Measurements from ENCODE around the gene MBD4. TPM values are rescaled to one million over a fixed set of nuclear protein-coding genes. Genes with fewer than 3 reads are reported as not detected.

MBD4 gene
- total RNA-seq, 1 experiment from 2014 or later = 11.4 TPM

DNA sequence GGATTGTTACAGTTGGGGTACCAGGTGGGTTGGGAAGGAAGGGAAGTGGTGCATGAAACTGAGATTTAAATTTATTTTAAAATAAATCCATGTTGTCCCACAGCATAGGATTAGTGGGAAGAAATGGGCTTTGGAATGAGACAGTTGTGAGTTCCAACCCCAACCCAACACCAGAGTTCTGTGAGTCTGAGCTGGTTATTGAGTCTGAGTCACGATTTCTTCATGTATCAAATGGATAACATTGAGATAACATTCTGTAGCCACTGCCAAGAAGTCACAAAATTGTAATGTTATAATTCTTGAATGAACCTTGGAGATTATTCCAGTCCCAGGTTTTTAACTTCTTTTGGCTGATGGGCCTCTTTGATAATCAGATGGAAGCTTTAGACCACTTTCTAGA lies 14.0 kb upstream of the MBD4 start:
- ChIA-PET POLR2A (ENCODE audit: unreplicated experiment) (no interaction called here), CTCF (no interaction called here)
- TF ChIP-seq, protein P1, sequence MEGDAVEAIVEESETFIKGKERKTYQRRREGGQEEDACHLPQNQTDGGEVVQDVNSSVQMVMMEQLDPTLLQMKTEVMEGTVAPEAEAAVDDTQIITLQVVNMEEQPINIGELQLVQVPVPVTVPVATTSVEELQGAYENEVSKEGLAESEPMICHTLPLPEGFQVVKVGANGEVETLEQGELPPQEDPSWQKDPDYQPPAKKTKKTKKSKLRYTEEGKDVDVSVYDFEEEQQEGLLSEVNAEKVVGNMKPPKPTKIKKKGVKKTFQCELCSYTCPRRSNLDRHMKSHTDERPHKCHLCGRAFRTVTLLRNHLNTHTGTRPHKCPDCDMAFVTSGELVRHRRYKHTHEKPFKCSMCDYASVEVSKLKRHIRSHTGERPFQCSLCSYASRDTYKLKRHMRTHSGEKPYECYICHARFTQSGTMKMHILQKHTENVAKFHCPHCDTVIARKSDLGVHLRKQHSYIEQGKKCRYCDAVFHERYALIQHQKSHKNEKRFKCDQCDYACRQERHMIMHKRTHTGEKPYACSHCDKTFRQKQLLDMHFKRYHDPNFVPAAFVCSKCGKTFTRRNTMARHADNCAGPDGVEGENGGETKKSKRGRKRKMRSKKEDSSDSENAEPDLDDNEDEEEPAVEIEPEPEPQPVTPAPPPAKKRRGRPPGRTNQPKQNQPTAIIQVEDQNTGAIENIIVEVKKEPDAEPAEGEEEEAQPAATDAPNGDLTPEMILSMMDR (conservative IDR thresholded peaks at IDR 0.05; ENCODE audit: low read depth, low read length) = no peak
- no peak for TF ChIP-seq EZH2 (IDR thresholded peaks at IDR 0.05; ENCODE audit: low read length, unreplicated experiment)
- no peaks in the 10 kb centered on the region for H3K36me3 ChIP-seq (ENCODE audit: low read depth, low read length)
- H3K79me2 ChIP-seq (ENCODE audit: low read length) = no peaks in the 10 kb centered on the region
- no peak overlapping the region for H3K4me2 ChIP-seq (ENCODE audit: low read length)
- no peaks in the 10 kb centered on the region for H3K9me2 ChIP-seq (replicated peaks; ENCODE audit: low read length)
- no TSS peak for BruUV-seq (replicated peaks)
- H3F3A ChIP-seq (ENCODE audit: low read length, unreplicated experiment) = no peaks in the 10 kb centered on the region
- no peak overlapping the region for H3K27ac ChIP-seq (ENCODE audit: low read length)
- ATAC-seq (no peak), DNase-seq (no peak)
- H3K27me3 ChIP-seq (ENCODE audit: low read length) = no peaks in the 10 kb centered on the region
- no peak overlapping the region for H2AFZ ChIP-seq (ENCODE audit: low read length)
- no peaks in the 10 kb centered on the region for H3K4me1 ChIP-seq (ENCODE audit: insufficient read depth, low read length)
- H3K9ac ChIP-seq (ENCODE audit: low read length) = no peak overlapping the region
- no peaks in the 10 kb centered on the region for H3K9me3 ChIP-seq (ENCODE audit: low read length)
- H3K4me3 ChIP-seq (ENCODE audit: low read length) = no peak overlapping the region
- H4K20me1 ChIP-seq (ENCODE audit: low read length) = no peaks in the 10 kb centered on the region
- intact Hi-C loops (cut with micrococcal nuclease) = no loop called here

DNA sequence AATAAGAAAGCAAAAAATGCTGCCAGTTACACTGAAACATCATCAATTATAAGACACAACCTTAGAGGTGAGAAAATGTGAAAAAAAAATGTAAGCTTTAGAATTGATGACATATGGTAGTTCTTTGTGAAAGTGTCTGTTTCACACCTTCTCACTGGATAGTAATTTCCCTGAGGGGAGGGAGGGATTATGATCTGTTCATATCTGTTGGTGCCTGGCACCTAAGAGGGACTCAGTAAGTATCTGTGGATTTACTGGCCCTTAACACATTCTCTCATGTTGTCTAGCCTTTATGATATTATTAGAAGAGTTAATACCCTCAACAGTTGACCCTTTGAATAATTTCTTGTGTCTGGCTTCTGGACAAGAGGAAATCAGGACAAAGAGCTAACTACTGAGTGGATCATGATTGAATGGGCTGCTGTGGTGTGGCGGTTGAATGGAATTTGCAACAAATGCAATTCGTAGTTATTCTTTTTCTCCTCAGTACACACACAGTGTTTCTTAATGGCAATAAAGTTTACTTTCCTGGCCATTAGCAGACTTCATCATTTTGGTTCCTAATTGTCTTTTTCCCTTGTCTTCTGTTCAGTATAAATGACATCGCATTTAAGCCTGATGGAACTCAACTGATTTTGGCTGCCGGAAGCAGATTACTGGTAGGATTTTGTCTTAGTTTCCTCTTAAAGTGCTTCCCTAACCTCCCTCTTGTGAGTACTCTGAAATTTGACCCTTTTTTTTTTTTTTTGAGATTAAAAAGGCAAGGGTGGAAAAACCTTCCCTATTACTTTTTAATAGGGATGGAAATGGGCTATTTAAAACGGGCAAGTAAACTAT lies 9.7 kb upstream of the MBD4 start:
- TF ChIP-seq, protein P1 (conservative IDR thresholded peaks at IDR 0.05; ENCODE audit: low read depth, low read length) = no peak
- TF ChIP-seq EZH2 (IDR thresholded peaks at IDR 0.05; ENCODE audit: low read length, unreplicated experiment) = no peak
- no peak for TF ChIP-seq EZH2phosphoT487 (IDR thresholded peaks at IDR 0.05; ENCODE audit: borderline replicate concordance, low read length)
- POLR2A ChIA-PET (ENCODE audit: unreplicated experiment) = no interaction called here
- no TSS peak for BruUV-seq (replicated peaks)

DNA sequence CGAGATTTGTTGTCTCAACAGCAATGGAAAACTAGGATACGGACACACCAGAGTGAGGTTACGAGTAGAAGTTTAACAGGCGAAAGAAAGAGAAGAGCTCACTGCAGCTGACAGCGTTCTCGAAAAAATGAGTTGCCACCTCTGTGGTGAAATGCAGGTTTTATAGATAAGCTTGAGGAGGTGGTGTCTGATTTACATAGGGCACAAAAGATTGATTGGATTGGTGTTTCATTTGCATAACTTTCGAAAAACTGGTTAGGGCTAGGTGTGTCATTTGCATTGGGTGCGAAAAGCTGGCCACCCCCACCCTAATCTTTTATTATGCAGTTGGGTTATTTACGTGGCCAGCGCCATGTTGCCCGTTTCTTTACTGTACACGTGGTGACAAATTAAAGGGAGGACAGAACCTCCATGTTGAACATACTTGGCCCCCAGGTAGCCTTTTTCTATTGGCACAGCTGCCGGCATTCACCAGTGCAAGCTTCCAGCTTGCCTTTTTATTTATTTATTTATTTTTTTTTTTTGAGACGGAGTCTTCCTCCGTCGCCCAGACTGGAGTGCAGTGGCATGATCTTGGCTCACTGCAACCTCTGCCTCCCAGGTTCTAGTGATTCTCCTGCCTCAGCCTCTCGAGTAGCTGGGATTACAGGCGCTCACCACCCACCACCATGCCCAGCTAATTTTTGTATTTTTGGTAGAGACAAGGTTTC lies 8.6 kb upstream of the MBD4 start:
- H3K9me3 ChIP-seq (ENCODE audit: low read length) = no peaks in the 10 kb centered on the region
- POLR2A ChIA-PET (ENCODE audit: unreplicated experiment) = interaction anchor here (0.7 kb wide), 1 partner anchor 663 kb away, joined by 5 read pairs; no protein-coding TSS in a partner anchor
- TF ChIP-seq EZH2 (IDR thresholded peaks at IDR 0.05; ENCODE audit: low read length, unreplicated experiment) (no peak), EZH2phosphoT487 (IDR thresholded peaks at IDR 0.05; ENCODE audit: borderline replicate concordance, low read length) (no peak)
- TF ChIP-seq, protein P1 (conservative IDR thresholded peaks at IDR 0.05; ENCODE audit: low read depth, low read length) = no peak
- no peaks in the 10 kb centered on the region for H3F3A ChIP-seq (ENCODE audit: low read length, unreplicated experiment)
- DNase-seq (no peak), ATAC-seq (no peak)
- H3K4me3 ChIP-seq (ENCODE audit: low read length) = no peak overlapping the region
- H3K4me2 ChIP-seq (ENCODE audit: low read length) = no peak overlapping the region
- intact Hi-C loops (cut with micrococcal nuclease) = no loop called here
- H3K27me3 ChIP-seq (ENCODE audit: low read length) = no peaks in the 10 kb centered on the region
- H3K79me2 ChIP-seq (ENCODE audit: low read length) = no peaks in the 10 kb centered on the region
- H3K4me1 ChIP-seq (ENCODE audit: insufficient read depth, low read length) = no peaks in the 10 kb centered on the region
- H4K20me1 ChIP-seq (ENCODE audit: low read length) = no peaks in the 10 kb centered on the region
- H2AFZ ChIP-seq (ENCODE audit: low read length) = no peak overlapping the region
- no peak overlapping the region for H3K27ac ChIP-seq (ENCODE audit: low read length)
- H3K9me2 ChIP-seq (replicated peaks; ENCODE audit: low read length) = no peaks in the 10 kb centered on the region
- CTCF ChIA-PET = no interaction called here
- no peak overlapping the region for H3K9ac ChIP-seq (ENCODE audit: low read length)
- BruUV-seq (replicated peaks) = no TSS peak
- H3K36me3 ChIP-seq (ENCODE audit: low read depth, low read length) = no peaks in the 10 kb centered on the region

More for the DNA sequence above, 9.7 kb upstream of the MBD4 start:
- Histone ChIP-seq H3K79me2 (ENCODE audit: low read length) (no peaks in the 10 kb centered on the region), H3K27me3 (ENCODE audit: low read length) (no peaks in the 10 kb centered on the region), H3F3A (ENCODE audit: low read length, unreplicated experiment) (no peaks in the 10 kb centered on the region), H3K9ac (ENCODE audit: low read length) (no peak overlapping the region), H3K4me3 (ENCODE audit: low read length) (no peak overlapping the region), H3K9me3 (ENCODE audit: low read length) (no peaks in the 10 kb centered on the region), H4K20me1 (ENCODE audit: low read length) (no peaks in the 10 kb centered on the region), H3K36me3 (ENCODE audit: low read depth, low read length) (no peaks in the 10 kb centered on the region), H3K9me2 (replicated peaks; ENCODE audit: low read length) (no peaks in the 10 kb centered on the region), H3K27ac (ENCODE audit: low read length) (no peak overlapping the region), H2AFZ (ENCODE audit: low read length) (no peak overlapping the region), H3K4me1 (ENCODE audit: insufficient read depth, low read length) (no peaks in the 10 kb centered on the region), H3K4me2 (ENCODE audit: low read length) (no peak overlapping the region)
- CTCF ChIA-PET = no interaction called here
- no peak for DNase-seq
- intact Hi-C loops (cut with micrococcal nuclease) = no loop called here
- ATAC-seq = no peak
